SK-N-SH (cell line): Measurements from ENCODE around the gene LCN9. TPM values are rescaled to one million over a fixed set of nuclear protein-coding genes. Genes with fewer than 3 reads are reported as not detected.

ENCODE experiments used
- CTCF ChIA-PET: fragments of 300-600, 350-600 bp; formaldehyde crosslinking; extraction: SDS; loops from one replicate; lab custom pipeline; 2021; lab: Yijun Ruan, JAX
- POLR2A ChIA-PET: fragments of 350-600 bp; sonication (Branson Sonifier 250); formaldehyde crosslinking; extraction: SDS; loops from one replicate; lab custom pipeline; 2020; ENCODE audit warnings: antibody characterized with exemption, inconsistent platforms; lab: Yijun Ruan, JAX
- DNase-seq: peaks from one replicate; pipeline ENCODE4 v3.0.0; 2012
- H2AFZ ChIP-seq: fragments of 200-600 bp; sonication (generic); 2 replicates; pipeline ENCODE4 v1.8.1; 2016; ENCODE audit warnings: antibody characterized with exemption, mild to moderate bottlenecking, low read depth
- H3F3A ChIP-seq: fragments of 200-600 bp; sonication (generic); replicated peaks from 2 replicates; pipeline ENCODE3; 2016; ENCODE audit warnings: antibody characterized with exemption, mild to moderate bottlenecking; ENCODE audit not compliant: insufficient read depth
- H3K27ac ChIP-seq, 2 experiments: fragments of 200-500 bp in 1 of 2; fragments of 200-600 bp in 1 of 2; sonication (Bioruptor generic) in 1 of 2; sonication (generic), shearing (Covaris generic) in 1 of 2; 2 replicates each; pipeline versions ENCODE4 v1.5.1 to v1.6.1; 2014 to 2016; ENCODE audit warnings: low read depth in 2 of 2, inconsistent platforms in 1 of 2, low read length in 1 of 2, mild to moderate bottlenecking in 1 of 2, mixed read lengths in 1 of 2
- H3K27me3 ChIP-seq: fragments of 200-600 bp; sonication (generic), shearing (Covaris generic); 2 replicates; pipeline ENCODE4 v1.6.1; 2016; ENCODE audit warnings: mixed run types; ENCODE audit not compliant: insufficient read depth
- H3K36me3 ChIP-seq, 2 experiments: fragments of 200-500 bp in 1 of 2; fragments of 200-600 bp in 1 of 2; sonication (Bioruptor generic) in 1 of 2; sonication (generic) in 1 of 2; replicated peaks in 1 of 2; 2 replicates each; pipeline versions ENCODE3 to v1.5.1; 2014 to 2016; ENCODE audit warnings: low read length in 1 of 2, mild to moderate bottlenecking in 1 of 2; ENCODE audit not compliant: insufficient read depth in 2 of 2, control insufficient read depth in 1 of 2
- H3K4me1 ChIP-seq, 2 experiments: fragments of 200-500 bp in 1 of 2; fragments of 200-600 bp in 1 of 2; sonication (Bioruptor generic) in 1 of 2; sonication (generic), shearing (Covaris generic) in 1 of 2; 2 replicates each; pipeline versions ENCODE4 v1.5.1 to v1.6.1; 2014 to 2016; ENCODE audit warnings: low read depth in 1 of 2, low read length in 1 of 2, mixed run types in 1 of 2; ENCODE audit not compliant: insufficient read depth in 2 of 2, control insufficient read depth in 1 of 2
- H3K4me2 ChIP-seq: fragments of 200-600 bp; sonication (generic), shearing (Covaris generic); 2 replicates; pipeline ENCODE4 v1.6.1; 2017; ENCODE audit warnings: mixed run types
- H3K4me3 ChIP-seq, 2 experiments: fragments of 200-500 bp in 1 of 2; fragments of 200-600 bp in 1 of 2; sonication (Bioruptor generic) in 1 of 2; sonication (generic), shearing (Covaris generic) in 1 of 2; 2 replicates each; pipeline versions ENCODE4 v1.5.1 to v1.8.1; 2014 to 2016; ENCODE audit warnings: low read depth in 2 of 2, inconsistent platforms in 1 of 2, low read length in 1 of 2, mild to moderate bottlenecking in 1 of 2, mixed read lengths in 1 of 2, moderate library complexity in 1 of 2
- H3K79me2 ChIP-seq: fragments of 200-600 bp; sonication (generic); 2 replicates; pipeline ENCODE4 v1.8.1; 2017; ENCODE audit warnings: mild to moderate bottlenecking; ENCODE audit not compliant: insufficient read depth
- H3K9ac ChIP-seq: fragments of 200-600 bp; sonication (generic); 2 replicates; pipeline ENCODE4 v1.6.1; 2017; ENCODE audit warnings: mixed run types
- H3K9me2 ChIP-seq: fragments of 200-600 bp; sonication (generic); 2 replicates; pipeline ENCODE4 v1.6.1; 2017; ENCODE audit warnings: mixed run types
- H3K9me3 ChIP-seq: fragments of 200-600 bp; sonication (generic); 2 replicates; pipeline ENCODE4 v1.6.1; 2017; ENCODE audit warnings: mixed run types, mild to moderate bottlenecking, moderate library complexity
- H4K20me1 ChIP-seq: fragments of 200-600 bp; sonication (generic); 2 replicates; pipeline ENCODE4 v1.6.1; 2017; ENCODE audit warnings: mild to moderate bottlenecking, mixed run types; ENCODE audit not compliant: insufficient read depth
- FOSL2 ChIP-seq: IDR thresholded peaks from 2 replicates; pipeline ENCODE4 v1.4.0; 2012; ENCODE audit warnings: low read depth, mild to moderate bottlenecking, moderate library complexity, borderline replicate concordance
- FOXM1 ChIP-seq: IDR thresholded peaks from 2 replicates; pipeline ENCODE4 v1.4.0; 2012; ENCODE audit warnings: low read depth, mild to moderate bottlenecking
- GATA2 ChIP-seq: sonication (generic); formaldehyde crosslinking; IDR thresholded peaks from 2 replicates; pipeline ENCODE4 v1.5.0; 2020; ENCODE audit warnings: mild to moderate bottlenecking, missing genetic modification reagents
- MEF2A ChIP-seq: IDR thresholded peaks from 2 replicates; pipeline ENCODE4 v1.4.0; 2012; ENCODE audit warnings: low read depth, borderline replicate concordance
- NFIC ChIP-seq: IDR thresholded peaks from 2 replicates; pipeline ENCODE4 v1.4.0; 2012; ENCODE audit warnings: borderline replicate concordance
- POLR2AphosphoS5 ChIP-seq: IDR thresholded peaks from 2 replicates; pipeline ENCODE4 v1.6.1; 2012; ENCODE audit warnings: low read depth, low read length
- RAD21 ChIP-seq: IDR thresholded peaks from 2 replicates; pipeline ENCODE4 v1.6.1; 2012; ENCODE audit warnings: mild to moderate bottlenecking, low read length
- RCOR1 ChIP-seq: fragments of 150-350 bp; IDR thresholded peaks from 2 replicates; pipeline ENCODE4 v1.6.1; 2017; ENCODE audit warnings: antibody characterized with exemption, low read length
- SMC3 ChIP-seq: IDR thresholded peaks from 2 replicates; pipeline ENCODE4 v1.6.1; 2012; ENCODE audit warnings: low read depth, low read length, improper control_type of control experiment
- TAF1 ChIP-seq: IDR thresholded peaks from 2 replicates; pipeline ENCODE4 v1.6.1; 2012; ENCODE audit warnings: low read depth, mild to moderate bottlenecking, low read length, moderate library complexity, borderline replicate concordance
- TCF12 ChIP-seq: IDR thresholded peaks from 2 replicates; pipeline ENCODE4 v1.4.0; 2012
- TEAD4 ChIP-seq: IDR thresholded peaks from 2 replicates; pipeline ENCODE4 v1.4.0; 2012; ENCODE audit warnings: mild to moderate bottlenecking, borderline replicate concordance; ENCODE audit not compliant: insufficient read depth
- WGBS: methylation state at CpG from one replicate; pipeline ENCODE4 v1.1.6; 2017; ENCODE audit warnings: low lambda C conversion rate; 5-methylcytosine and 5-hydroxymethylcytosine counted together
- polyA plus RNA-seq, 3 experiments: library from polyadenylated mRNA; depleted of rRNA; stranded (reverse); fragments of >200 nt; gene quantifications; 2 replicates each; pipeline ENCODE4 v1.2.3, GENCODE V29; 2012
- TF ChIP-seq, protein P1 (sequence below): IDR thresholded peaks from 2 replicates; pipeline ENCODE4 v1.4.0; 2012; ENCODE audit warnings: low read depth, borderline replicate concordance
- TF ChIP-seq, protein P2 (sequence below): fragments of 150-350 bp; IDR thresholded peaks from 2 replicates; pipeline ENCODE4 v1.6.1; 2017; ENCODE audit warnings: antibody characterized with exemption, low read length, low read depth, borderline replicate concordance
- TF ChIP-seq, protein P3 (sequence below): IDR thresholded peaks from 2 replicates; pipeline ENCODE4 v1.6.1; 2012; ENCODE audit warnings: mild to moderate bottlenecking, low read depth, low read length, moderate library complexity
- TF ChIP-seq, protein P4 (sequence below): fragments of 200-600 bp; sonication (generic); IDR thresholded peaks from 2 replicates; pipeline ENCODE4 v1.6.1; 2017; ENCODE audit warnings: antibody characterized with exemption, mild to moderate bottlenecking, moderate library complexity
- TF ChIP-seq, protein P5 (sequence below): IDR thresholded peaks from 2 replicates; pipeline ENCODE4 v1.4.0; 2012; ENCODE audit warnings: low read depth

Gene LCN9
- polyA plus RNA-seq, 1 of the 3 experiments (the other 2 are of a cell fraction), result not detected

DNA sequence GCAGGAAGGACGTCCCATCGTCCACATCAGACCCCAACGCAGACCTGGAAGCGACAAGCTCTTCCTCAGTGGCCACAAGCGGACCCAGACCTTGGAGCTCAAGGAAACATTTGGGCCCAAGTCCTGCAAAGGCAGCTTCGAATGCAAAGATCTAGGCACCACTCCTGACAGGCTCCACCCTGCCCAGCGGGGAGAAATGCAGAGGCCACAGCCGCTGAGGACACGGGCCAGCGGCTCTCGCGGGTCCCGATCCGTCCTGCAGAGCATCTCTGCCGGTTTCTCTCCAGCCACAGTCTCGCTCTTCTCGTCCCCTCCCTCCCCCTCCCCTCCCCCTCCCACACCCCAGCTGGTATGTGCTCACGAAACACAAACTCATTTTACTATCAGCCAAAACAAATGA is 31.3 kb downstream of the LCN9 start (continued):
- TF ChIP-seq TAF1 (no peak), RCOR1 (no peak), SMC3 (no peak), NFIC (no peak)
- TF ChIP-seq, protein P1, sequence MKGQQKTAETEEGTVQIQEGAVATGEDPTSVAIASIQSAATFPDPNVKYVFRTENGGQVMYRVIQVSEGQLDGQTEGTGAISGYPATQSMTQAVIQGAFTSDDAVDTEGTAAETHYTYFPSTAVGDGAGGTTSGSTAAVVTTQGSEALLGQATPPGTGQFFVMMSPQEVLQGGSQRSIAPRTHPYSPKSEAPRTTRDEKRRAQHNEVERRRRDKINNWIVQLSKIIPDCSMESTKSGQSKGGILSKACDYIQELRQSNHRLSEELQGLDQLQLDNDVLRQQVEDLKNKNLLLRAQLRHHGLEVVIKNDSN, result no peak

DNA sequence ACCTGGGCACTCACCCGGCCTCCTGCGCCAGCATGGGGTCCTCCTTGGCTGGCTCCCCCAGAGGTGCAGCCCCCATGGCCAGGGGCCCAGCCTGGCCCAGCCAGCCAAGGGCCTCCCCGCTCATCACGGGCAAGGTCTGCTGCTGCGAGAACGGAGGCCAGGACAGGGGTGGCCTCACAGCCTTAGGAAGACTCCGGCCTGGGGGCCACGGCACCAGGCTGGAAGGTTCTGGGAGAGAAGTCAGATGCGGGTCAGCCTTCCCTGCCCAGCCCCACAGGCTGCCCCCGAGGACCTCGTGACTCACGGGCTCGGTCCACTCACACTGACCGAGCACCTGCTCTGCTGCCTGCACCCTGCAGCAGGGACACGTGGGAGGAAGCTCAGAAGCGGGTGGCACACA is 31.9 kb downstream of the LCN9 start:
- CTCF ChIA-PET, result no interaction called here
- Histone ChIP-seq H3F3A (no peaks in the 10 kb centered on the region), H3K36me3 (no peaks in the 10 kb centered on the region), H3K27me3 (no peaks in the 10 kb centered on the region), H3K4me3 (no peak overlapping the region), H4K20me1 (no peaks in the 10 kb centered on the region), H3K27ac (no peak overlapping the region), H3K79me2 (no peaks in the 10 kb centered on the region), H3K9me2 (no peaks in the 10 kb centered on the region), H3K9ac (no peak overlapping the region), H3K9me3 (no peaks in the 10 kb centered on the region), H2AFZ (no peak overlapping the region), H3K4me2 (no peak overlapping the region), H3K4me1 (no peaks in the 10 kb centered on the region)
- TF ChIP-seq FOXM1 (no peak), RCOR1 (no peak), GATA2 (CRISPR knock-in tag) (no peak), FOSL2 (no peak), TCF12 (no peak), MEF2A (no peak), SMC3 (no peak), POLR2AphosphoS5 (no peak), TEAD4 (no peak), NFIC (no peak), RAD21 (no peak)
- TF ChIP-seq, protein P2, sequence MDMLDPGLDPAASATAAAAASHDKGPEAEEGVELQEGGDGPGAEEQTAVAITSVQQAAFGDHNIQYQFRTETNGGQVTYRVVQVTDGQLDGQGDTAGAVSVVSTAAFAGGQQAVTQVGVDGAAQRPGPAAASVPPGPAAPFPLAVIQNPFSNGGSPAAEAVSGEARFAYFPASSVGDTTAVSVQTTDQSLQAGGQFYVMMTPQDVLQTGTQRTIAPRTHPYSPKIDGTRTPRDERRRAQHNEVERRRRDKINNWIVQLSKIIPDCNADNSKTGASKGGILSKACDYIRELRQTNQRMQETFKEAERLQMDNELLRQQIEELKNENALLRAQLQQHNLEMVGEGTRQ, result no peak
- TF ChIP-seq, protein P3, sequence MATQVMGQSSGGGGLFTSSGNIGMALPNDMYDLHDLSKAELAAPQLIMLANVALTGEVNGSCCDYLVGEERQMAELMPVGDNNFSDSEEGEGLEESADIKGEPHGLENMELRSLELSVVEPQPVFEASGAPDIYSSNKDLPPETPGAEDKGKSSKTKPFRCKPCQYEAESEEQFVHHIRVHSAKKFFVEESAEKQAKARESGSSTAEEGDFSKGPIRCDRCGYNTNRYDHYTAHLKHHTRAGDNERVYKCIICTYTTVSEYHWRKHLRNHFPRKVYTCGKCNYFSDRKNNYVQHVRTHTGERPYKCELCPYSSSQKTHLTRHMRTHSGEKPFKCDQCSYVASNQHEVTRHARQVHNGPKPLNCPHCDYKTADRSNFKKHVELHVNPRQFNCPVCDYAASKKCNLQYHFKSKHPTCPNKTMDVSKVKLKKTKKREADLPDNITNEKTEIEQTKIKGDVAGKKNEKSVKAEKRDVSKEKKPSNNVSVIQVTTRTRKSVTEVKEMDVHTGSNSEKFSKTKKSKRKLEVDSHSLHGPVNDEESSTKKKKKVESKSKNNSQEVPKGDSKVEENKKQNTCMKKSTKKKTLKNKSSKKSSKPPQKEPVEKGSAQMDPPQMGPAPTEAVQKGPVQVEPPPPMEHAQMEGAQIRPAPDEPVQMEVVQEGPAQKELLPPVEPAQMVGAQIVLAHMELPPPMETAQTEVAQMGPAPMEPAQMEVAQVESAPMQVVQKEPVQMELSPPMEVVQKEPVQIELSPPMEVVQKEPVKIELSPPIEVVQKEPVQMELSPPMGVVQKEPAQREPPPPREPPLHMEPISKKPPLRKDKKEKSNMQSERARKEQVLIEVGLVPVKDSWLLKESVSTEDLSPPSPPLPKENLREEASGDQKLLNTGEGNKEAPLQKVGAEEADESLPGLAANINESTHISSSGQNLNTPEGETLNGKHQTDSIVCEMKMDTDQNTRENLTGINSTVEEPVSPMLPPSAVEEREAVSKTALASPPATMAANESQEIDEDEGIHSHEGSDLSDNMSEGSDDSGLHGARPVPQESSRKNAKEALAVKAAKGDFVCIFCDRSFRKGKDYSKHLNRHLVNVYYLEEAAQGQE, result no peak
- TF ChIP-seq, protein P4, sequence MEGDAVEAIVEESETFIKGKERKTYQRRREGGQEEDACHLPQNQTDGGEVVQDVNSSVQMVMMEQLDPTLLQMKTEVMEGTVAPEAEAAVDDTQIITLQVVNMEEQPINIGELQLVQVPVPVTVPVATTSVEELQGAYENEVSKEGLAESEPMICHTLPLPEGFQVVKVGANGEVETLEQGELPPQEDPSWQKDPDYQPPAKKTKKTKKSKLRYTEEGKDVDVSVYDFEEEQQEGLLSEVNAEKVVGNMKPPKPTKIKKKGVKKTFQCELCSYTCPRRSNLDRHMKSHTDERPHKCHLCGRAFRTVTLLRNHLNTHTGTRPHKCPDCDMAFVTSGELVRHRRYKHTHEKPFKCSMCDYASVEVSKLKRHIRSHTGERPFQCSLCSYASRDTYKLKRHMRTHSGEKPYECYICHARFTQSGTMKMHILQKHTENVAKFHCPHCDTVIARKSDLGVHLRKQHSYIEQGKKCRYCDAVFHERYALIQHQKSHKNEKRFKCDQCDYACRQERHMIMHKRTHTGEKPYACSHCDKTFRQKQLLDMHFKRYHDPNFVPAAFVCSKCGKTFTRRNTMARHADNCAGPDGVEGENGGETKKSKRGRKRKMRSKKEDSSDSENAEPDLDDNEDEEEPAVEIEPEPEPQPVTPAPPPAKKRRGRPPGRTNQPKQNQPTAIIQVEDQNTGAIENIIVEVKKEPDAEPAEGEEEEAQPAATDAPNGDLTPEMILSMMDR, result no peak
- TF ChIP-seq, protein P5, sequence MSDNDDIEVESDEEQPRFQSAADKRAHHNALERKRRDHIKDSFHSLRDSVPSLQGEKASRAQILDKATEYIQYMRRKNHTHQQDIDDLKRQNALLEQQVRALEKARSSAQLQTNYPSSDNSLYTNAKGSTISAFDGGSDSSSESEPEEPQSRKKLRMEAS, result no peak
- TF ChIP-seq, protein P1, result no peak
- WGBS, result 45% methylated on average over 8 of the region's 16 CpGs
- POLR2A ChIA-PET, result no interaction called here
- no peak for DNase-seq
